ENCODE data around the gene NMT2.

The NMT2 gene

DNA sequence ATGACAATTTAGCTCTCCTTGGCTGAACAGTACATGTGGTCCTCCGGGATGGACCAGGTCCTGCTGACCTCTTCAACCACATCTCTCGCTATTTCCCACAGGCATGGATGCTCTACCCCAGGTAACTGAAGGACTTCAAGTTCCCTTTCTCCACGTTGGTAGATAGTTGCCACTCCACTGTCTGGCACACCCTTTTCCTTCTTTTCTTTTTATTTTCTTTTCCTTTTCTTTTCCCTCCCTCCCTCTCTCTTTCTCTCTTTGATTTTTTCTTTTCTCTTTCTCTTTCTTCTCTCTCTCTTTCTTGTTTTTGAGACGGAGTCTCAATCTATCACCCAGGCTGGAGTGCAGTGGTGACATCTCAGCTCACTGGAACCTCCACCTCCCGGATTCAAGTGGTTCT, 77.1 kb downstream of the NMT2 start:
- TF ChIP-seq, protein P1, sequence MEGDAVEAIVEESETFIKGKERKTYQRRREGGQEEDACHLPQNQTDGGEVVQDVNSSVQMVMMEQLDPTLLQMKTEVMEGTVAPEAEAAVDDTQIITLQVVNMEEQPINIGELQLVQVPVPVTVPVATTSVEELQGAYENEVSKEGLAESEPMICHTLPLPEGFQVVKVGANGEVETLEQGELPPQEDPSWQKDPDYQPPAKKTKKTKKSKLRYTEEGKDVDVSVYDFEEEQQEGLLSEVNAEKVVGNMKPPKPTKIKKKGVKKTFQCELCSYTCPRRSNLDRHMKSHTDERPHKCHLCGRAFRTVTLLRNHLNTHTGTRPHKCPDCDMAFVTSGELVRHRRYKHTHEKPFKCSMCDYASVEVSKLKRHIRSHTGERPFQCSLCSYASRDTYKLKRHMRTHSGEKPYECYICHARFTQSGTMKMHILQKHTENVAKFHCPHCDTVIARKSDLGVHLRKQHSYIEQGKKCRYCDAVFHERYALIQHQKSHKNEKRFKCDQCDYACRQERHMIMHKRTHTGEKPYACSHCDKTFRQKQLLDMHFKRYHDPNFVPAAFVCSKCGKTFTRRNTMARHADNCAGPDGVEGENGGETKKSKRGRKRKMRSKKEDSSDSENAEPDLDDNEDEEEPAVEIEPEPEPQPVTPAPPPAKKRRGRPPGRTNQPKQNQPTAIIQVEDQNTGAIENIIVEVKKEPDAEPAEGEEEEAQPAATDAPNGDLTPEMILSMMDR (conservative IDR thresholded peaks at IDR 0.05), result no peak
- TF ChIP-seq ZFX (IDR thresholded peaks at IDR 0.05), result no peak
- H3K27ac ChIP-seq, result no peak overlapping the region

DNA sequence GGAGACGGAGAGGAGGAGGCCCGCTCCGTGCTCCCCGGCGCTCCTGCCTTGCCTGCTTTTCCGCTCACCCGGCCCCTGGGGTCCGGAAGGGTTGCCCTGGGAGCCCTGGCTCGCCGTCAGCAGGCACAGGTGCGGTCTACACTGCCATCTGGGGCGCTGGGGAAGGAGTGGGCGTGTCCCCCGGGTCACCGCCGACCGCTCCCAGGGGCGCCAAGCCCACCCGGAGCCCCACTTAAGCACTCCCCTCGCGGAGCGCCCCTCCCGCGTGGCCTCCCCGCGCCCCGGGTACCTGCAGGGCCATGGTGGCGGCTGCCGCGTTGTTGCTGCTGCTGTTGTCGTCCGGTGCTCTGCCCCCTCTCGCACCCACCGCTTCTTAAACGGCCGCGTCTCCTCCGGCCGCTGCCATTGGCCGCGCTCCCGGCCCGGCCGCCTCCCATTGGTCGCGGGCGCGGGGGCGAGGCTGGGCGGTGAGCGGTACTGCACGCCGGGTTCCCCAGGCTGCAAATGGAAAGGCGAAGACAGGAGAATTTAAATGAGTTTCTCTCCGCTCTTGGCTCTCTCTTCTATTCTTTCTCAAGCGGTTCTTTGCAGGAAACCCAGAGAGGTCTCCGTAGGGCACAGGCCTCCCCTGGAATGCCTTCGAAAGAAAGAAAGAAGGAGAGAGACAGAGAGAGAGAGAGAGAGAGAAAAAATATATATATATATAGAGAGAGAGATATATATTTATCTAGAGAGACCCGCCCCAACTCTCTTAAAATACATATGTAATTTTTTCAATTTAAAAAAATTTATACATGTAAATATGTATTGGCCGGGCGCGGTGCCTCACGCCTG, 79.8 kb downstream of the NMT2 start, which contains the start of gene ACBD7:
TSS of gene ACBD7 (minus strand) at position 349 of the 834 bp plus-strand sequence. CDS start at position 301, 48 bp downstream.
- peak within 1 kb of the TSS; percentile 67 for H3K27ac ChIP-seq

DNA sequence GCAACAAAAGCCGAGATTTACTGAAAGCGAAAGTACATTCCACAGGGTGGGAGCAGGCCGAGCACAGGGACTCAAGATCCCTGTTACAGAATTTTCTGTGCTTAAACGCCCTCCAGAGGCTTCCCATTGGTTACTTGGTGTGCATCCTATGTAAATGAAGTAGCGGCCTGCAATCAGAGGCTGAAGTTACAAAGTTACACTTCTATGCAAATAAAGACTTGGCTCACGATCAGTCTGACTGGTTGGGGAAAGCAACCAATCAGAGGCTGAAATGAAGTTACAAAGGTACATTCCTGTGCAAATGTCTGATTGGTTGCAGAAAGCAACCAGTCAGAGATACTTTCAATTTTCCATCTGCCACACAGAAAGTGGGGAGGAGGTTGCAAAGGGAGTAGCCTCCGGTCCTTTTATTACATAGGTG, 84.0 kb downstream of the NMT2 start:
- peak overlapping the region; percentile 68 for H3K27ac ChIP-seq
- no peak for TF ChIP-seq ZFX (IDR thresholded peaks at IDR 0.05)
- TF ChIP-seq, protein P1 (conservative IDR thresholded peaks at IDR 0.05), result peak; percentile 24

More for the DNA sequence above, 79.8 kb downstream of the NMT2 start, which contains the start of gene ACBD7:
- TF ChIP-seq ZFX (IDR thresholded peaks at IDR 0.05), result no peak
- TF ChIP-seq, protein P1 (conservative IDR thresholded peaks at IDR 0.05), result no peak; the same call in 1 of the 2 replicates

DNA sequence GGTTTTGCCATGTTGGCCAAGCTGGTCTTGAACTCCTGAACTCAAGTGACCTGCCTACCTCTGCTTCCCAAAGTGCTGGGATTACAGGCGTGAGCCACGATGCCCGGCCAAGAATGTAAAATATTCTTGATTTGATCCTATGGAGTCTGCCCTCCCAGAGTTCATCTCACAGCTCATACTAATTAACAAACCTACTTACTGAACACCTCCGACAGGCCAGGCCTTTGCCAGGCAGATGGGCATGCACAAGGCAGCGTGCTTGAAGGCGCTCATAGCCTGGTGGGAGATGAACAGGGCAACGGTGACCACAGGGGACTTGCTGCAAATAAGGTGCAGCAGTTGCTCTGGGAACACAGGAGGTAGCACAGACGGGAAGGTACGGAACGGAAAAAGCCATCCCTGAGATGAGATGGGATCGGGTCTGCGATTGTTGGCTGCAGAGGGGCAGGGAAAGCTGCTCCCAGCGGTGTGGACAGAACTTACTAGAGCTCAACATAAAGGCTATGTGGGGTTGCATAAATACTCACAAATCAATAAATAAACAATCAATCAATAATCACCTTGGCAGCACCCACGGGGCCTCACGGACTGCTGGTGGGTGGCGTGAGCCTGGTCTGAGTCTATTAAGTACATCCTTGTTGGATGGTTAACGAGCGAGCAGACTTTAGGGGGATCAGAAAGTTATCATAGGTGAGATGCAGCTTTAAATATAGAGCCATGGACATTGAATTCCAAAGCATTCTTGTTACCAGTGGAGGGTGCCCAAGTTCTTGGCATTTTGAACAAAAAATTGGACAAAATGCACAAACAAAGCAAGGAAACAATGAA, 84.6 kb downstream of the NMT2 start:
- no peak for TF ChIP-seq ZFX (IDR thresholded peaks at IDR 0.05)
- TF ChIP-seq, protein P1 (conservative IDR thresholded peaks at IDR 0.05), result no peak; the same call in 1 of the 2 replicates
- H3K27ac ChIP-seq, result peak overlapping the region; percentile 68

DNA sequence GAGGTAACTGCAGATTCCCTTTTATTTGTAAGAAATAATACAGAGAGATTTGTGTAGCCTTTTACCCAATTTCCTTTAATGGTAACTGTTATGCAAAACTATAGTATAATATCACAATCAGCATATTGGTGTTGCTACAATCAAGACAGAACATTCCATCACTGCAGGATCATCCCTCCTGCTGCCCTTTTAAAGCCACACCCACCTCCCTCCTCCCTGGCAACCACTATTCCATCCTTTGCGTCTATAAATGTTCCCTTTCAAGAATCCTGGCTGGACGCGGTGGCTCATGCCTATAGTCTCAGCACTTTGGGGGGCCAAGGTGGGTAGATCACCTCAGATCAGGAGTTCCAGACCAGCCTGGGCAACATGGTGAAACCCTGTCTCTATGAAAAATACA, 93.1 kb downstream of the NMT2 start:
- no peak overlapping the region for H3K27ac ChIP-seq
- no peak for TF ChIP-seq ZFX (IDR thresholded peaks at IDR 0.05)
- TF ChIP-seq, protein P1 (conservative IDR thresholded peaks at IDR 0.05), result no peak

DNA sequence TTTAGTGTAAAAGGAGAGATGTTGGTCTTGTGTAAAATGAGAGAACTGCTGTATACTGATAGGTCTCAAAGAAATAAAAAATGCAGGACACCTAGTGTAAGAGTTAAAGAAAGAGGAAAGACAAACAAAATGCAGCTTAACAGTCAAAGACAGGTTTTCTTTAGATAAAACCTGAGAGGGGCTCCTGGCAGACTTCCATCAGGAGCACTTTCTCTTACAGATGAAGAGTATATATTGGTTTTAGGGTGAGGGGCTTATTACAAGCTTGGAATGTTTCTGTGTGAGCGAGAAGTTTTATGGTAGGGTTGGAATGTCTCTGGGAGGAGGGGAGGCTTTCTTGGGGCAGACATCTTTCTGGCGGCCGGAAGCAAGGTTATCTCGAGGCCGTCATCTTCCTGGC, 96.1 kb downstream of the NMT2 start:
- H3K27ac ChIP-seq, result no peak overlapping the region

More for the DNA sequence above, 96.1 kb downstream of the NMT2 start:
- no peak for TF ChIP-seq ZFX (IDR thresholded peaks at IDR 0.05)
- TF ChIP-seq, protein P1 (conservative IDR thresholded peaks at IDR 0.05), result no peak
